Measurements from ENCODE around the gene OR5B2. TPM values are rescaled to one million over a fixed set of nuclear protein-coding genes. Genes with fewer than 3 reads are reported as not detected.

OR5B2 gene
- polyA plus RNA-seq, 1 donor from 2014 or later: not detected

- H3K27me3 Mint-ChIP-seq: peaks cover 3% of the 10 kb centered on the region
- H3K36me3 Mint-ChIP-seq: no peaks in the 10 kb centered on the region
- peaks cover 3 to 8% (median 4%) of the 10 kb centered on the region in 3 donors for H3K9me3 Mint-ChIP-seq
- no peak overlapping the region for H3K27ac Mint-ChIP-seq
- H3K4me1 Mint-ChIP-seq: peaks cover 0 to 1% (median 0%) of the 10 kb centered on the region in 3 donors
- no peak overlapping the region for H3K4me3 Mint-ChIP-seq
Observed at GRCh38 chr11:58392746-58393145, 35.2 kb downstream of the OR5B2 start.

- Mint-ChIP-seq H3K9me3 (peaks cover 3 to 8% (median 4%) of the 10 kb centered on the region in 3 donors), H3K4me1 (peaks cover 0 to 1% (median 0%) of the 10 kb centered on the region in 3 donors), H3K36me3 (no peaks in the 10 kb centered on the region), H3K27ac (no peak overlapping the region), H3K4me3 (no peak overlapping the region), H3K27me3 (peaks cover 3% of the 10 kb centered on the region)
Observed at GRCh38 chr11:58391879-58392278, 36.0 kb downstream of the OR5B2 start.

GRCh38 chr11:58390551-58391063 lies 37.3 kb downstream of the OR5B2 start:
- peaks cover 3% of the 10 kb centered on the region for H3K27me3 Mint-ChIP-seq
- no peaks in the 10 kb centered on the region for H3K36me3 Mint-ChIP-seq
- peaks cover 3 to 7% (median 3%) of the 10 kb centered on the region in 3 donors for H3K9me3 Mint-ChIP-seq
- H3K27ac Mint-ChIP-seq: no peak overlapping the region
- no peak overlapping the region for H3K4me3 Mint-ChIP-seq
- H3K4me1 Mint-ChIP-seq: peaks cover 0 to 1% (median 0%) of the 10 kb centered on the region in 3 donors

Other genes with a start within 250 kb of the OR5B2 start
- gene OR9Q2, start 239.1 kb downstream of the OR5B2 start, polyA plus RNA-seq: not detected
- gene OR1S2, start 224.0 kb downstream of the OR5B2 start, polyA plus RNA-seq: not detected
- gene OR1S1, start 215.4 kb downstream of the OR5B2 start, polyA plus RNA-seq: not detected
- gene OR10Q1, start 199.2 kb downstream of the OR5B2 start, polyA plus RNA-seq: not detected
- not detected for gene OR10W1, start 159.9 kb downstream of the OR5B2 start, polyA plus RNA-seq
- not detected for gene OR5B17, start 69.1 kb downstream of the OR5B2 start, polyA plus RNA-seq
- not detected for gene OR5B3, start 21.2 kb downstream of the OR5B2 start, polyA plus RNA-seq
- not detected for gene OR5B12, start 14.1 kb upstream of the OR5B2 start, polyA plus RNA-seq
- not detected for gene OR5B21, start 80.0 kb upstream of the OR5B2 start, polyA plus RNA-seq
- gene LPXN, start 147.7 kb upstream of the OR5B2 start, polyA plus RNA-seq: 141 TPM
- 6.3 TPM for gene ZFP91, start 150.9 kb upstream of the OR5B2 start, polyA plus RNA-seq
- gene CNTF, start 194.5 kb upstream of the OR5B2 start, polyA plus RNA-seq: 0.11 TPM

Measured in IgD-negative memory B cell (primary cell).